HepG2 (cell line): ENCODE measurements around the gene ZNF749. TPM values are rescaled to one million over a fixed set of nuclear protein-coding genes. Genes with fewer than 3 reads are reported as not detected.

ENCODE experiments used
- CTCF ChIP-seq: sonication (generic); formaldehyde crosslinking; IDR thresholded peaks from 2 replicates; pipeline ENCODE4 v1.5.0; 2020; ENCODE audit warnings: mild to moderate bottlenecking, missing genetic modification reagents, moderate library complexity
- IKZF5 ChIP-seq: IDR thresholded peaks from 2 replicates; pipeline ENCODE4 v1.6.1; 2018; ENCODE audit warnings: missing genetic modification reagents, mild to moderate bottlenecking, missing compliant biosample characterization
- SMAD1 ChIP-seq: sonication (generic); formaldehyde crosslinking; IDR thresholded peaks from 2 replicates; pipeline ENCODE4 v1.4.0; 2020; ENCODE audit warnings: missing genetic modification reagents, low read depth, mild to moderate bottlenecking, borderline replicate concordance
- polyA plus RNA-seq, 8 experiments: library from polyadenylated mRNA; depleted of rRNA in 3 of 8; stranded (reverse) in 7 of 8; unstranded in 1 of 8; fragments of >200 nt; fragmentation: Illumina TruSeq in 4 of 8; extraction: Trizol in 4 of 8; gene quantifications; 2 replicates each; pipeline versions ENCODE4 v1.2.1 to v1.2.3, GENCODE V29; 2011 to 2016; ENCODE audit warnings: low read depth in 4 of 8, missing spikeins in 1 of 8, mixed read lengths in 1 of 8; ENCODE audit not compliant: insufficient read depth in 1 of 8
- total RNA-seq, 5 experiments: library from RNA; depleted of rRNA; stranded (reverse); fragments of >200 nt; fragmentation: Illumina TruSeq; extraction: Trizol; gene quantifications; 2 replicates each; pipeline ENCODE4 v1.2.3, GENCODE V29; 2016; ENCODE audit warnings: low read depth in 1 of 5
- TF ChIP-seq, protein P1 (sequence below): sonication (generic); formaldehyde crosslinking; IDR thresholded peaks from one replicate; pipeline ENCODE4 v1.5.1; 2020; ENCODE audit warnings: mild to moderate bottlenecking, missing genetic modification reagents; ENCODE audit errors: not compliant biosample characterization
- TF ChIP-seq, protein P2 (sequence below): sonication (generic); formaldehyde crosslinking; IDR thresholded peaks from 2 replicates; pipeline ENCODE4 v1.4.0; 2020; ENCODE audit warnings: mild to moderate bottlenecking, missing genetic modification reagents
- TF ChIP-seq, protein P3 (sequence below): sonication (generic); formaldehyde crosslinking; IDR thresholded peaks from 2 replicates; pipeline ENCODE4 v1.4.0; 2020; ENCODE audit warnings: mild to moderate bottlenecking, missing genetic modification reagents

ZNF749 gene
- total and polyA plus RNA-seq, 2 of the 13 experiments (the other 11 are each of a cell fraction or from before 2014, with no cell fraction given) = 18.9 to 21.0 TPM

- TF ChIP-seq, protein P1, sequence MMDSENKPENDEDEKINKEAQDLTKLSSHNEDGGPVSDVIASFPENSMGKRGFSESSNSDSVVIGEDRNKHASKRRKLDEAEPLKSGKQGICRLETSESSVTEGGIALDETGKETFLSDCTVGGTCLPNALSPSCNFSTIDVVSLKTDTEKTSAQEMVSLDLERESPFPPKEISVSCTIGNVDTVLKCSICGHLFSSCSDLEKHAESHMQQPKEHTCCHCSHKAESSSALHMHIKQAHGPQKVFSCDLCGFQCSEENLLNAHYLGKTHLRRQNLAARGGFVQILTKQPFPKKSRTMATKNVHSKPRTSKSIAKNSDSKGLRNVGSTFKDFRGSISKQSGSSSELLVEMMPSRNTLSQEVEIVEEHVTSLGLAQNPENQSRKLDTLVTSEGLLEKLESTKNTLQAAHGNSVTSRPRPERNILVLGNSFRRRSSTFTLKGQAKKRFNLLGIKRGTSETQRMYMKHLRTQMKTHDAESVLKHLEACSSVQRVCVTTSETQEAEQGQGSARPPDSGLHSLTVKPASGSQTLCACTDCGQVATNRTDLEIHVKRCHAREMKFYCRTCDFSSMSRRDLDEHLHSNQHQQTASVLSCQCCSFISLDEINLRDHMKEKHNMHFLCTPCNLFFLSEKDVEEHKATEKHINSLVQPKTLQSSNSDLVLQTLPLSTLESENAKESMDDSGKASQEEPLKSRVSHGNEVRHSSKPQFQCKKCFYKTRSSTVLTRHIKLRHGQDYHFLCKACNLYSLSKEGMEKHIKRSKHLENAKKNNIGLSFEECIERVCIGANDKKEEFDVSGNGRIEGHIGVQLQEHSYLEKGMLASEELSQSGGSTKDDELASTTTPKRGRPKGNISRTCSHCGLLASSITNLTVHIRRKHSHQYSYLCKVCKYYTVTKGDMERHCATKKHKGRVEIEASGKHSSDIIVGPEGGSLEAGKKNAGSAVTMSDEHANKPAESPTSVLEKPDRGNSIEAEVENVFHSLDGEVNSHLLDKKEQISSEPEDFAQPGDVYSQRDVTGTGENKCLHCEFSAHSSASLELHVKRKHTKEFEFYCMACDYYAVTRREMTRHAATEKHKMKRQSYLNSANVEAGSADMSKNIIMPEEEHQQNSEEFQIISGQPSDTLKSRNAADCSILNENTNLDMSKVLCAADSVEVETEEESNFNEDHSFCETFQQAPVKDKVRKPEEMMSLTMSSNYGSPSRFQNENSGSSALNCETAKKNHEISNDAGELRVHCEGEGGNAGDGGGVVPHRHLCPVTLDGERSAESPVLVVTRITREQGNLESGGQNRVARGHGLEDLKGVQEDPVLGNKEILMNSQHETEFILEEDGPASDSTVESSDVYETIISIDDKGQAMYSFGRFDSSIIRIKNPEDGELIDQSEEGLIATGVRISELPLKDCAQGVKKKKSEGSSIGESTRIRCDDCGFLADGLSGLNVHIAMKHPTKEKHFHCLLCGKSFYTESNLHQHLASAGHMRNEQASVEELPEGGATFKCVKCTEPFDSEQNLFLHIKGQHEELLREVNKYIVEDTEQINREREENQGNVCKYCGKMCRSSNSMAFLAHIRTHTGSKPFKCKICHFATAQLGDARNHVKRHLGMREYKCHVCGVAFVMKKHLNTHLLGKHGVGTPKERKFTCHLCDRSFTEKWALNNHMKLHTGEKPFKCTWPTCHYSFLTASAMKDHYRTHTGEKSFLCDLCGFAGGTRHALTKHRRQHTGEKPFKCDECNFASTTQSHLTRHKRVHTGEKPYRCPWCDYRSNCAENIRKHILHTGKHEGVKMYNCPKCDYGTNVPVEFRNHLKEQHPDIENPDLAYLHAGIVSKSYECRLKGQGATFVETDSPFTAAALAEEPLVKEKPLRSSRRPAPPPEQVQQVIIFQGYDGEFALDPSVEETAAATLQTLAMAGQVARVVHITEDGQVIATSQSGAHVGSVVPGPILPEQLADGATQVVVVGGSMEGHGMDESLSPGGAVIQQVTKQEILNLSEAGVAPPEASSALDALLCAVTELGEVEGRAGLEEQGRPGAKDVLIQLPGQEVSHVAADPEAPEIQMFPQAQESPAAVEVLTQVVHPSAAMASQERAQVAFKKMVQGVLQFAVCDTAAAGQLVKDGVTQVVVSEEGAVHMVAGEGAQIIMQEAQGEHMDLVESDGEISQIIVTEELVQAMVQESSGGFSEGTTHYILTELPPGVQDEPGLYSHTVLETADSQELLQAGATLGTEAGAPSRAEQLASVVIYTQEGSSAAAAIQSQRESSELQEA (CRISPR knock-in tag) = no peak
- TF ChIP-seq, protein P2, sequence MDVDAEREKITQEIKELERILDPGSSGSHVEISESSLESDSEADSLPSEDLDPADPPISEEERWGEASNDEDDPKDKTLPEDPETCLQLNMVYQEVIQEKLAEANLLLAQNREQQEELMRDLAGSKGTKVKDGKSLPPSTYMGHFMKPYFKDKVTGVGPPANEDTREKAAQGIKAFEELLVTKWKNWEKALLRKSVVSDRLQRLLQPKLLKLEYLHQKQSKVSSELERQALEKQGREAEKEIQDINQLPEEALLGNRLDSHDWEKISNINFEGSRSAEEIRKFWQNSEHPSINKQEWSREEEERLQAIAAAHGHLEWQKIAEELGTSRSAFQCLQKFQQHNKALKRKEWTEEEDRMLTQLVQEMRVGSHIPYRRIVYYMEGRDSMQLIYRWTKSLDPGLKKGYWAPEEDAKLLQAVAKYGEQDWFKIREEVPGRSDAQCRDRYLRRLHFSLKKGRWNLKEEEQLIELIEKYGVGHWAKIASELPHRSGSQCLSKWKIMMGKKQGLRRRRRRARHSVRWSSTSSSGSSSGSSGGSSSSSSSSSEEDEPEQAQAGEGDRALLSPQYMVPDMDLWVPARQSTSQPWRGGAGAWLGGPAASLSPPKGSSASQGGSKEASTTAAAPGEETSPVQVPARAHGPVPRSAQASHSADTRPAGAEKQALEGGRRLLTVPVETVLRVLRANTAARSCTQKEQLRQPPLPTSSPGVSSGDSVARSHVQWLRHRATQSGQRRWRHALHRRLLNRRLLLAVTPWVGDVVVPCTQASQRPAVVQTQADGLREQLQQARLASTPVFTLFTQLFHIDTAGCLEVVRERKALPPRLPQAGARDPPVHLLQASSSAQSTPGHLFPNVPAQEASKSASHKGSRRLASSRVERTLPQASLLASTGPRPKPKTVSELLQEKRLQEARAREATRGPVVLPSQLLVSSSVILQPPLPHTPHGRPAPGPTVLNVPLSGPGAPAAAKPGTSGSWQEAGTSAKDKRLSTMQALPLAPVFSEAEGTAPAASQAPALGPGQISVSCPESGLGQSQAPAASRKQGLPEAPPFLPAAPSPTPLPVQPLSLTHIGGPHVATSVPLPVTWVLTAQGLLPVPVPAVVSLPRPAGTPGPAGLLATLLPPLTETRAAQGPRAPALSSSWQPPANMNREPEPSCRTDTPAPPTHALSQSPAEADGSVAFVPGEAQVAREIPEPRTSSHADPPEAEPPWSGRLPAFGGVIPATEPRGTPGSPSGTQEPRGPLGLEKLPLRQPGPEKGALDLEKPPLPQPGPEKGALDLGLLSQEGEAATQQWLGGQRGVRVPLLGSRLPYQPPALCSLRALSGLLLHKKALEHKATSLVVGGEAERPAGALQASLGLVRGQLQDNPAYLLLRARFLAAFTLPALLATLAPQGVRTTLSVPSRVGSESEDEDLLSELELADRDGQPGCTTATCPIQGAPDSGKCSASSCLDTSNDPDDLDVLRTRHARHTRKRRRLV (CRISPR knock-in tag) = peak; percentile 33; the same call in 1 of the 2 replicates
- TF ChIP-seq SMAD1 (CRISPR knock-in tag) = 0 out of 2 replicates have a peak, but pooled peaks have one; percentile 72
- TF ChIP-seq CTCF (CRISPR knock-in tag) = peak; percentile 3; the same call in 1 of the 2 replicates
- TF ChIP-seq IKZF5 (CRISPR knock-in tag) = peak; percentile 77; the same call in 1 of the 2 replicates
- TF ChIP-seq, protein P3, sequence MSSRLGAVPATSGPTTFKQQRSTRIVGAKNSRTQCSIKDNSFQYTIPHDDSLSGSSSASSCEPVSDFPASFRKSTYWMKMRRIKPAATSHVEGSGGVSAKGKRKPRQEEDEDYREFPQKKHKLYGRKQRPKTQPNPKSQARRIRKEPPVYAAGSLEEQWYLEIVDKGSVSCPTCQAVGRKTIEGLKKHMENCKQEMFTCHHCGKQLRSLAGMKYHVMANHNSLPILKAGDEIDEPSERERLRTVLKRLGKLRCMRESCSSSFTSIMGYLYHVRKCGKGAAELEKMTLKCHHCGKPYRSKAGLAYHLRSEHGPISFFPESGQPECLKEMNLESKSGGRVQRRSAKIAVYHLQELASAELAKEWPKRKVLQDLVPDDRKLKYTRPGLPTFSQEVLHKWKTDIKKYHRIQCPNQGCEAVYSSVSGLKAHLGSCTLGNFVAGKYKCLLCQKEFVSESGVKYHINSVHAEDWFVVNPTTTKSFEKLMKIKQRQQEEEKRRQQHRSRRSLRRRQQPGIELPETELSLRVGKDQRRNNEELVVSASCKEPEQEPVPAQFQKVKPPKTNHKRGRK (CRISPR knock-in tag) = no peak
Observed at GRCh38 chr19:57410877-57411671, 24.1 kb upstream of the ZNF749 start, which contains the start of gene ZNF17 (continued).
